ENCODE data around the gene PRKD1.

- TF ChIP-seq ATF3 (IDR thresholded peaks at IDR 0.05; ENCODE audit: borderline replicate concordance, extremely low read depth, low read depth, low read length) (no peak), ZBTB4 (CRISPR knock-in tag; IDR thresholded peaks at IDR 0.05) (no peak), GABPA (IDR thresholded peaks at IDR 0.05; ENCODE audit: low read depth) (no peak)
These were observed 297.8 kb downstream of the PRKD1 start for GRCh38 chr14:29629839-29630238.
